Transverse colon (tissue), 4 donors: ENCODE data around the gene PLEKHG1. TPM values are rescaled to one million over a fixed set of nuclear protein-coding genes. Genes with fewer than 3 reads are reported as not detected.

Source experiments
- DNase-seq: peaks from one replicate; pipeline ENCODE4 v3.0.0-alpha.2; 2019
- H3K27ac ChIP-seq, 4 donors: fragments of 200-600 bp; sonication (generic); 2 replicates each; pipeline ENCODE4 v1.5.1; 2016 to 2018; ENCODE audit warnings: inconsistent platforms in 4 of 4
- H3K27me3 ChIP-seq: fragments of 200-600 bp; sonication (generic); 2 replicates; pipeline ENCODE4 v1.5.1; 2017; ENCODE audit warnings: inconsistent platforms
- H3K36me3 ChIP-seq, 4 donors: fragments of 200-600 bp; sonication (generic); 2 replicates each; pipeline ENCODE4 v1.5.1; 2017 to 2019; ENCODE audit warnings: inconsistent platforms in 4 of 4
- H3K4me1 ChIP-seq, 4 donors: fragments of 200-600 bp; sonication (generic); 2 replicates each; pipeline ENCODE4 v1.5.1; 2017 to 2020; ENCODE audit warnings: inconsistent platforms in 4 of 4
- H3K4me3 ChIP-seq, 4 donors: fragments of 200-600 bp; sonication (generic); 1 replicate in 1 of 4; 2 replicates in 3 of 4; pipeline versions ENCODE4 v1.5.1 to v1.6.1; 2017 to 2019; ENCODE audit warnings: inconsistent platforms in 4 of 4
- H3K9me3 ChIP-seq, 2 donors: fragments of 200-600 bp; sonication (generic); 2 replicates each; pipeline ENCODE4 v1.5.1; 2017 to 2019; ENCODE audit warnings: inconsistent platforms in 2 of 2
- EP300 ChIP-seq: sonication (generic); formaldehyde crosslinking; IDR thresholded peaks from one replicate; pipeline ENCODE4 v1.6.1; 2017; ENCODE audit warnings: antibody characterized with exemption, low read depth
- POLR2A ChIP-seq: fragments of 450-650 bp; IDR thresholded peaks from one replicate; pipeline ENCODE4 v1.6.1; 2016; ENCODE audit warnings: antibody characterized with exemption, mild to moderate bottlenecking, moderate library complexity
- POLR2AphosphoS5 ChIP-seq, 3 donors: sonication (generic); formaldehyde crosslinking; IDR thresholded peaks; one replicate each; pipeline ENCODE4 v1.6.1; 2016; ENCODE audit warnings: antibody characterized with exemption in 3 of 3
- WGBS, 2 donors: methylation state at CpG; one replicate each; pipeline ENCODE4 v1.1.5; 2018; ENCODE audit warnings: low coverage in 1 of 2; 5-methylcytosine and 5-hydroxymethylcytosine counted together
- in situ Hi-C, 4 donors: fragments of 200-750 bp; cut with MboI; loops; one replicate each; pipeline versions ENCODE4 v1.15.0 to v1.15.1; 2017; ENCODE audit warnings: low sequenced_read_pairs in 3 of 4, low pct_ligation_motif_present in 1 of 4, low pct_unique_long_range_greater_than_20kb in 1 of 4
- intact Hi-C: fragments of 100-400 bp; cut with DNase I; formaldehyde crosslinking; loops from one replicate; pipeline ENCODE4 v1.15.1; 2023; ENCODE audit warnings: low total_unique reads
- total RNA-seq, 4 donors: library from RNA; depleted of rRNA; stranded (reverse); fragments of >200 nt; gene quantifications; one replicate each; pipeline ENCODE4 v1.1.0, GENCODE V29; 2016
- TF ChIP-seq, protein P1 (sequence below), 5 experiments: fragments of 200-600 bp in 3 of 5; fragments of 450-650 bp in 2 of 5; sonication (generic) in 3 of 5; IDR thresholded peaks; 1 replicate in 2 of 5; 2 replicates in 3 of 5; pipeline ENCODE4 v1.5.1; 2016 to 2017; ENCODE audit warnings: antibody characterized with exemption in 5 of 5, inconsistent platforms in 3 of 5, mild to moderate bottlenecking in 2 of 5, moderate library complexity in 1 of 5

PLEKHG1 gene
- total RNA-seq, 4 donors from 2014 or later = 35.4 to 93.9 (median 58.3) TPM

DNA sequence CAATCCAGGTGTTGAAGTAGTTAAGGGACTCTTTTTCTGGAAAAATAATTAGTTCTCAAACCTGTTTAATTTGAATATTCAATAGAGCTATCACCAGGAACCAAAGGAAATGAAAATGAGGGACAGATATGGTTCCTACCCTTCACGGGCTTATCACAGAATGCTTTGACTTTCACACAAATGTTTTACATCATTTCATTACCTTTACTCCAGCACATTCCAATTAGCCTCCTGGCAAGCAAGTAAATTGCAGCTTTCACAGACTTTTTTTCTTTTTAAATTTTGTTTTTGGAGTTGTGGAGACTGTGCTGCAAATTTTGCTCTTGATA lies 35.2 kb downstream of the PLEKHG1 start:
- peak overlapping the region in 1 of 4 donors; percentile 68 for H3K27ac ChIP-seq
- no peaks in the 10 kb centered on the region for H3K9me3 ChIP-seq
- WGBS, 2 donors = 53 to 54% methylated on average over 1 of the region's 1 CpG
- H3K36me3 ChIP-seq = no peaks in the 10 kb centered on the region
- H3K4me1 ChIP-seq = peaks cover 8 to 35% (median 18%) of the 10 kb centered on the region in 4 donors
- DNase-seq = no peak
- in situ Hi-C loops (no loop called here), intact Hi-C loops (no loop called here)
- H3K27me3 ChIP-seq = no peaks in the 10 kb centered on the region
- TF ChIP-seq EP300 (no peak), POLR2AphosphoS5 (IDR thresholded peaks at IDR 0.05) (no peak), POLR2A (no peak)
- TF ChIP-seq, protein P1, sequence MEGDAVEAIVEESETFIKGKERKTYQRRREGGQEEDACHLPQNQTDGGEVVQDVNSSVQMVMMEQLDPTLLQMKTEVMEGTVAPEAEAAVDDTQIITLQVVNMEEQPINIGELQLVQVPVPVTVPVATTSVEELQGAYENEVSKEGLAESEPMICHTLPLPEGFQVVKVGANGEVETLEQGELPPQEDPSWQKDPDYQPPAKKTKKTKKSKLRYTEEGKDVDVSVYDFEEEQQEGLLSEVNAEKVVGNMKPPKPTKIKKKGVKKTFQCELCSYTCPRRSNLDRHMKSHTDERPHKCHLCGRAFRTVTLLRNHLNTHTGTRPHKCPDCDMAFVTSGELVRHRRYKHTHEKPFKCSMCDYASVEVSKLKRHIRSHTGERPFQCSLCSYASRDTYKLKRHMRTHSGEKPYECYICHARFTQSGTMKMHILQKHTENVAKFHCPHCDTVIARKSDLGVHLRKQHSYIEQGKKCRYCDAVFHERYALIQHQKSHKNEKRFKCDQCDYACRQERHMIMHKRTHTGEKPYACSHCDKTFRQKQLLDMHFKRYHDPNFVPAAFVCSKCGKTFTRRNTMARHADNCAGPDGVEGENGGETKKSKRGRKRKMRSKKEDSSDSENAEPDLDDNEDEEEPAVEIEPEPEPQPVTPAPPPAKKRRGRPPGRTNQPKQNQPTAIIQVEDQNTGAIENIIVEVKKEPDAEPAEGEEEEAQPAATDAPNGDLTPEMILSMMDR (IDR thresholded peaks at IDR 0.05) = no peak
- H3K4me3 ChIP-seq = no peak overlapping the region

DNA sequence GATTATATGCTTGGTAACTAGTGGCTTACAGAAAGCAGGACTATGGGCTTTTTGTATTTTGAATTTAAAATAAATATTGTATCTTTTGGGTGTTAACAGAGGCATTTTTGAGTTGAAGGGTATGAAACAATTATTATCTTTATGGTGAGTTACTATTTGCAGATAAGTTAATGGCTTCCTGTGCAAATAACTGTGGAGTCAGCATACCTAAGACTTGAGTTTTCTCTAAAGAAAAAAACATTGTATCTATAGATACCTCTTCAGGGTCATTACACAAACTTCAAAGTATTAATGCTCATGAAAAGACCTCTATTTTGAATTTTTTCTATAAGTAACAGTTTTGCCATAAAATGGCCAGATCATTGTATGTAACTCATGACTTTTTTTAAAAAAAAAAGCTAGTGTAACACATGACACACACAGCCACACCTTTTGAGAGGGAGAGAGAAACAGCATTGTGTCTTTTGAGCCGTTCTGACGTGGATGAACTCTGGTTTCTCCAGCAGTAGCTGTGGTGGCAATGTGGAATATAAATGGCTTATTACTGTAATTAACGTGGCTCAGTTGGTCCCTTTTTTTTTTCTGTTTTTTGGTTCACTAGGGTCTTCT lies 36.3 kb downstream of the PLEKHG1 start:
- DNase-seq = no peak
- Histone ChIP-seq H3K36me3 (no peaks in the 10 kb centered on the region), H3K27ac (peak overlapping the region in 1 of 4 donors; percentile 22), H3K9me3 (no peaks in the 10 kb centered on the region), H3K4me3 (no peak overlapping the region), H3K27me3 (no peaks in the 10 kb centered on the region), H3K4me1 (peaks cover 8 to 43% (median 23%) of the 10 kb centered on the region in 4 donors)
- in situ Hi-C loops (no loop called here), intact Hi-C loops (no loop called here)
- TF ChIP-seq, protein P1 (IDR thresholded peaks at IDR 0.05) = no peak
- no peak for TF ChIP-seq POLR2AphosphoS5 (IDR thresholded peaks at IDR 0.05)
- TF ChIP-seq POLR2A = no peak
- no peak for TF ChIP-seq EP300
- 38 to 52% methylated on average over 1 to 3 of the region's 3 CpGs for WGBS, 2 donors

DNA sequence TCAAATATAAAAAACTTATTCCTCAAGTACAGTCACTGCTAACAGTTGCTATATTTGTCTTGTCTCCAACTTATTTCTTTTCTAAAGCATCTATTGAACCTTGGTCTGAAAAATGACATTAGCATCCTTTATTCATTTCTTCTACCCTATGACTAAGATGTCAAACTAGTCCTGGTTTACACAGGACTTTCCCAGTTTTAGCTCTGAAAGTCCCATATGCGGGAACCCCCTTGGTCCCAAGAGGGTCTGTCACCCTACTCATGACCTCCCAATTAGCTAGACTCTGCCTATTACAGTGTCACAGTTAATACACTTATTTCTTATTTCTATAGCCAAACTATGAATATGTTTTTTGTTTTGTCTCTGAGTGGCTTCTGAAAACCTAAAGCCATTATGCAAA lies 37.1 kb downstream of the PLEKHG1 start:
- DNase-seq = no peak
- no peaks in the 10 kb centered on the region for H3K9me3 ChIP-seq
- no peak for TF ChIP-seq POLR2AphosphoS5 (IDR thresholded peaks at IDR 0.05)
- TF ChIP-seq, protein P1 (IDR thresholded peaks at IDR 0.05) = no peak
- no peak overlapping the region for H3K4me3 ChIP-seq
- no peak overlapping the region for H3K27ac ChIP-seq
- 75 to 78% methylated on average over 1 of the region's 1 CpG for WGBS, 2 donors
- in situ Hi-C loops (no loop called here), intact Hi-C loops (no loop called here)
- H3K36me3 ChIP-seq = no peaks in the 10 kb centered on the region
- H3K27me3 ChIP-seq = no peaks in the 10 kb centered on the region
- H3K4me1 ChIP-seq = peaks cover 8 to 43% (median 24%) of the 10 kb centered on the region in 4 donors

DNA sequence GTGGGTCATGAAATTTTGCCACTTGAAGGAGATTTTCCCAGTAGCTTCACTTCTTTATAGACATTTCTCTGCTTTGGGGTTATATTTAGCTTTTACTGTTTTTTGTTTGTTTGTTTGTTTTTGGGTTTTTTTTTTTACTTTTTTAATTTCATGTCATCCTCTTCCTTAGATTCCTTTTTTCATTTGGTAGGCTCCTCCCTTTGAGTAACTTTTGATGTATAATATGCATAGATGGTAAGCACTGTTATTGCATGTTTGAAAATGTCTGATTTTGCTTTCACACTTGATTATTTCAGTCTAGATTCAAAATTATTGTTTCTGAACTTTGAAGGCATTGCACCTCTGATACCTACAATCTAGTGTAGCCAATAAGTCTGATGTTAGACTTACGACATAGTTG lies 37.6 kb downstream of the PLEKHG1 start:
- Histone ChIP-seq H3K4me3 (no peak overlapping the region), H3K27me3 (no peaks in the 10 kb centered on the region), H3K4me1 (peaks cover 5 to 43% (median 24%) of the 10 kb centered on the region in 4 donors), H3K27ac (no peak overlapping the region), H3K36me3 (no peaks in the 10 kb centered on the region), H3K9me3 (no peaks in the 10 kb centered on the region)
- intact Hi-C loops = no loop called here
- no peak for TF ChIP-seq POLR2AphosphoS5 (IDR thresholded peaks at IDR 0.05)
- TF ChIP-seq POLR2A = no peak
- TF ChIP-seq EP300 = no peak
- TF ChIP-seq, protein P1 (IDR thresholded peaks at IDR 0.05) = no peak
- DNase-seq = no peak
- in situ Hi-C loops = no loop called here
- WGBS, 2 donors = 75 to 94% methylated on average over 1 of the region's 1 CpG
